ENCODE data around the gene WDR5.

Gene WDR5

GRCh38 chr9:134186471-134187109 is 50.7 kb downstream of the WDR5 start:
- DNase-seq (ENCODE audit: low read depth in 3 of 3, low spot score in 1 of 3): no peak

DNA sequence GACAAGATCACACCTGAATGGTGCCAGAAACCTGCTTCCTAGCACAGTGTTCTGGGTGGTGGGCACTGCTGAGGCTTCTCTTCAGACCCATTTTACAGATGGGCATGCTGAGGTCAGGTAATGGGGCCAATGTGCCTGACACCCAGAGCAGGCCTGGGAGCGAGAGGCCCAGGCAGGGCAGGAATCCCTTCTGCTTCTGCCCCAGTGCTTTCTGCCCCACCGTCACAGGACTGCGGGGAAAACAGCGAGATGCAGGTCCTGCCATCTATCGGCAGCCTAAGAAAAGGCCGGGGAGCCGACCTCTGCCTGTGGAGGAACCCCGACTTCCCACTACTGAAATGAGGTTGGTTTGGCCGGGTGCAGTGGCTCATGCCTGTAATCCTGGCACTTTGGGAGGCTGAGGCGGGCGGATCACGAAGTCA is 51.2 kb downstream of the WDR5 start:
- DNase-seq (ENCODE audit: low read depth in 3 of 3, low spot score in 1 of 3): no peak

DNA sequence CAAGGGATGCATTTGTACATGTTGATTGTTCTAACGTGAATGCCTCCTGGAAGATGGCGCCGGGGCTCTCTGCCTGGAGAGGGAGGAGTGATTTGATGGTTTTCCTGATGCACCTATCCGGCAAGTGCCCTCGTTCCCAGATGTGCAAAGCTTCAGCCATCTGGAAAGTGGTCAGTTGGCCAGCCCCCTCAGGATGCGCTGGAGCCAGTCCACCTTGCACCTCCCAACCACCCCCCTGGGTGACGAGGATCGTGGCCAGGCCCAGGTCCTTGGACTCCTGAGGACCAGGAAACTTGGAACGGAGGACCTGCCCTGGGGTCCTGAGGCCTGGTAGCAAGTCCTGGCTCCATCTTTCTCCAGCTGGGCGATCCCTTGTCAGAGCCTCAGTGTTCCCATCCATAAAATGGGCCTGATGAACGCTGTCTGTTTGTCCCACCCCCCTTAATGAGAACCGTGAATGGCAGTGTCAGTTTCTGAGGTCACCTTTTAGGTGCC is 52.1 kb downstream of the WDR5 start:
- no peak for DNase-seq (ENCODE audit: low read depth in 3 of 3, low spot score in 1 of 3)

DNA sequence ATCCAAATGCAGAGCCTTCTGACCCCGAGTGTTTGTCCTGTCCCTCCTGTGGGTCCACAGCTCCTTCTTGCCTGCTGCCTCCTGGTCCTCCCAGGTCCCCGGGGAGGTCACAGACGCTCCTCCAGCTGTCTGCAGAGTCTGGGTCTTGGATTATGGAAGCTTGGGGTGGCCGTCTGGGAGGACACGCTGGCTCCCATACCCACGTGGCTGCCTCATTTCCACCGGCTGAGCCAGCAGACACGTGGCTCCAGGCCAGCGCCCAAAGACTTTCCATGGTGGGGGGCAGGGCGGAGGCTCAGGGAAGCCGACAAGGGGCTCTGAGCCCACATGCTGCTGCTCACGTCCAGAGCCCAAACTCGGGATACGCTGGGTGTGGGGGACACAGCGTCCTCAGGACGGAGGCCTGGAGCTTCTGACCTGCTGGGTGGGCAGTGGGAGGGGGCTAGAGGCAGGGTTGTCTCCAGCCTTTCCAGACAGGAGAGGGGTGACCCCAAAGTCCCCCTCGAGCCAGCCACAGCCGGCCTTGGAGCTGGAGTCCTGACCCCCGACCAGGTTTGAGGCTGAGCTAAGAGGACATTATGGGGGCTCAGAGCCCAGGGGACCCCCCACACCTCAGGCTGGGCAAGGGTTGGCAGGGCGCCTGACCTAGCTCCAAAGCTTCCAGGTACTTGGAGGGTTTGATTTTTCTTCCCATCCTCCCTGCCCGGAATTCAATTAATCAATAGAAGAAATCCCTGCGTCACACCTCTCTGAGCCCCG is 52.7 kb downstream of the WDR5 start:
- DNase-seq (ENCODE audit: low read depth in 3 of 3, low spot score in 1 of 3): no peak

- no peak for DNase-seq (ENCODE audit: low read depth in 3 of 3, low spot score in 1 of 3)
Observed at GRCh38 chr9:134189145-134189469, 53.2 kb downstream of the WDR5 start.

GRCh38 chr9:134189470-134190231 is 53.8 kb downstream of the WDR5 start:
- DNase-seq (ENCODE audit: low read depth in 3 of 3, low spot score in 1 of 3): no peak

DNA sequence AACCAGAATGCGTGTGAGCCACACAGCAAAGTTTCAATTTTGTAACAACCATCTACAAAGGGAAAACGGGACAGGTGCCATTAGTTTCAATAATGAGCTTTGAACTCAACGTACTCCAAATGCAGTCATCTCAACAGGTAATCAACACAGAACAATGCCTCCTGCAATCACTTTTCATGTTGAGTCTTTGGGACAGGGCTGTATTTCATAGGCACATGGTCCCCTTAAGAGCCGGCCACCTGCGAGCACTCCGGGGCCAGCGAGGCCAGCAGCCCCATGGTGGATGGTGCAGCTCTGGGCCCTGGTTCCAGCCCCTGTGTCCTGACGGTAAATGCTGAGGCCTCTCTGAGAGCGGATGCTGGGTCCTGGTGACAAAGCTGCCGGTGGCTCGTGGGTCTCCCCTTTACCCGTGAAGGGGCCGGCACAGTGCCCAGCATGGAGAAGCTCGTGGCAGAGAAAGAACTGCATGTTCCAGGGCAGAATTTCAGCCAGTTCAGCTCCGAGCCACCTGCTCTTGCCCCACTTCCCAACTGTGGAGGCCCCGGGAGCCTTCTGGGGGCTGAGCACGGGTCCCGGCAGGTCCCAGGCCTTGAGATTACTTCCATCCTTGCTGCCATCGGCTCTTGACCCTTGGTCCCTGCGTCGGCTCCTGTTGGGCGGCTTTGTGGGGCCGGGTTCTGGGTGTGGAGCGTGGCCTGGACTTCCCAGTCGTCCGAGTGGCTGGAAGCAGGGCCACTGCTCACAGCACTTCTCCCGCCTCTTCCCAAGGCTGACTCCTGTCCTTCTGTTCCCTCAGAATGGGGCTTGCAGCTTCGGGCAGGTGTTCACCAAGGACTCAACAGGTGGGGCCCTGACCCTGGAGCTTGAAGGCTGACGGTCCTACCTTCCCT is 54.6 kb downstream of the WDR5 start:
- DNase-seq (ENCODE audit: low read depth in 3 of 3, low spot score in 1 of 3): no peak

GRCh38 chr9:134191455-134192209 is 55.8 kb downstream of the WDR5 start:
- DNase-seq (ENCODE audit: low read depth in 3 of 3, low spot score in 1 of 3): no peak

DNA sequence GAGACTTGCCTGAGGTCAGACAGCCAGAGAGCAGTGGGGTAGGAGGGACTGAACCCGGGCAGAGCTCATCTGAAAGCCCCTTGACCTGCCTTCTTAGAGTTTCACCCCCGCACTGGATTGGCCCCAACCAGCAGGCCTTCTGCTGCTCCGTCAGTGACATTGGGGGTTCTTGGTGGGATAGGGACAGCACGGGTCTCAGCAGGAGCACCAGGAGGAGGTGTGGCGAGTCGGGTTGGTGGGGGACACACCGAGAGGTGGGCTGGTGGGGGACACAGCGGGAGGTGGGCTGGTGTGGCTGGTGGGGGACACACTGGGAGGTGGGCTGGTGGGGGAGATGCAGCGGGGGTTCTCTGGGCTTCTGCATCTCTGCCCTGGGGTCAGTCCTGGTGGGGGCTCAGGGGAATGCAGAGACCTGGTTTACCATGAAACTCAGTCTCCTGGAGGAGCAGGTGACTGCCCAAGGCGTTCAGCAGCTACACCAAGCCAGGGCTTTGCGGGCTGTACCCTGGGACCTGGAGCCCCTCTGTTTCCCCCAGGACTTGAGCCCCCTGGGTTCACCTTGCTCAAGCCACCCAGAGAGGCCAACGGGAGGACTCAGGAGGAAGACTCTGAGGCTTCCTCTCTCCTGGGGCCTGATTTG is 56.5 kb downstream of the WDR5 start:
- DNase-seq (ENCODE audit: low read depth in 3 of 3, low spot score in 1 of 3): no peak

- DNase-seq (ENCODE audit: low read depth in 3 of 3, low spot score in 1 of 3): no peak
Observed at GRCh38 chr9:134192951-134193731, 57.3 kb downstream of the WDR5 start.

GRCh38 chr9:134193912-134194535 is 58.1 kb downstream of the WDR5 start:
- DNase-seq (ENCODE audit: low read depth in 3 of 3, low spot score in 1 of 3): no peak

DNA sequence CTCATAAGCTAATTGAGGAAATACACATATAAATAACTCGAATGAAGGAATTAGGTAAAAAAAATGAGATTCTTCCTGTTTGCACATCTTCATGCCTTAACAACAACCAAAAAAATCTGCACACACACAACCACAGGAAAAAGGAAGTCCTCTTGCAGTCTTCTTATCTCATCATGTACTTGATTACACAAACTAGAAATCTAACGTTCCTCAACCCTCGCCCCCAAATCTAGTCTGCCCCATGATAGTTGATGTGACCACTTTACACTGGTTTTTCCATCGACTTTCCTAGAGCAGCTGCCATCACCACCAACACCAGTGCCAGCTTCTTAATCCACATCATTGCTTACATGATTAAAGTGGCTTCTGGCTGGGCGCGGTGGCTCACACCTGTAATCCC is 59.7 kb downstream of the WDR5 start:
- no peak for DNase-seq (ENCODE audit: low read depth in 3 of 3, low spot score in 1 of 3)

- no peak for DNase-seq (ENCODE audit: low read depth in 3 of 3, low spot score in 1 of 3)
Observed at GRCh38 chr9:134196911-134197310, 61.0 kb downstream of the WDR5 start.

DNA sequence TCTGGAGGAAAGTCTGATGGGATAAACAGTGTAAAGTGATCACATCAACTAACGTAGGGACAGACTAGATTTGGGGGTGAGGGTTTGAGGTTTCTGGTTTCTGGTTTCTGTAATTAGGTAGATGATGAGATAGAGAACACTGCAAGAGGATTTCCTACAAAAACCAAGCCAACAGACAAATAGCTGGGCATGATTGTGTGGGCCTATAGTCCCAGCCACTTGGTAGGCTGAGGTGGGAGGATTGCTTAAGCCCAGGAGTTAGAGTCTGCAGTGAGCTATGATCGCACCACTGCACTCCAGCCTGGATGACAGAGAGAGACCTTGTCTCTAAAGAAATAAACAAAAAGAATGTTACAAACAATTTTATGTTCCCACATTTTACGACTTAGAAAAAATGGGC is 62.9 kb downstream of the WDR5 start:
- no peak for DNase-seq (ENCODE audit: low read depth in 3 of 3, low spot score in 1 of 3)

DNA sequence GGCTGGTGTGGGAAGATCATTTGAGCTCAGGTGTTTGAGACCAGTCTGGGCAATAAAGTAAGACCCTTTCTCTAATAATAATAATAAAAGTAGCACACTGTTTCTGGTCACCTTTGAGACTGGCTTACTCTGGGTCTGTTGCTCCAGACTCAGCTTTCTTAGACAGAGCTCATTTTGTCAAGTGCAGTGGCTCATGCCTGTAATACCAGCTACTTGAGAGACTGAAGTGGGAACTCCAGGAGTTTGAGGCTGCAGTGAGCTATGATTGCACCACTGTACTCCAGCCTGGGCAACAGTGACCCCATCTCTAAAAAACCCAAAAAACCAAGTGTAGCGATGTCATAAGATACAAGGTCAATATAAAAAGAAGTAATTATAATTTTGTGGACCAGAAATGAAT is 64.8 kb downstream of the WDR5 start:
- DNase-seq (ENCODE audit: low read depth in 3 of 3, low spot score in 1 of 3): no peak

- no peak for DNase-seq (ENCODE audit: low read depth in 3 of 3, low spot score in 1 of 3)
Observed at GRCh38 chr9:134203224-134203623, 67.3 kb downstream of the WDR5 start.

DNA sequence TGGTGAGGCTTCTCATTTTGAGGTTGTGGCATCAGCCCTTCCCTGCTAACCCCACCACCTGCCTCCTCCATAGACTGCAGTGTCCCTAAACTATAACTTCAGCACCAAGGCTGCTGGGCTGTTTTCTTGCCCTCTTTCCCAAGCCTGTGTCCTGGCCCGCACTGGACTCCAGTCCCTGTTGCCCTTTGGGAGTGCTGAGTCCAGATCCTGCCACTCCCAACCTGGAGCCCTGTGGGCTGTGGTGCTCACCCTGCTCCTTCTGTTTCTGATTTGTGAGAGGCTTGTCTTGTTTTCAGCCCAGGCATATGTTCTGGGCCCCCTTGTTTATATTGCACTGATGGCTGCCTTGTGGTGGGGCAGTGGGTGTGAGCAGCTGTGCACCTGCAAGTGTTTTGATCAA is 68.2 kb downstream of the WDR5 start:
- DNase-seq (ENCODE audit: low read depth in 3 of 3, low spot score in 1 of 3): no peak

DNA sequence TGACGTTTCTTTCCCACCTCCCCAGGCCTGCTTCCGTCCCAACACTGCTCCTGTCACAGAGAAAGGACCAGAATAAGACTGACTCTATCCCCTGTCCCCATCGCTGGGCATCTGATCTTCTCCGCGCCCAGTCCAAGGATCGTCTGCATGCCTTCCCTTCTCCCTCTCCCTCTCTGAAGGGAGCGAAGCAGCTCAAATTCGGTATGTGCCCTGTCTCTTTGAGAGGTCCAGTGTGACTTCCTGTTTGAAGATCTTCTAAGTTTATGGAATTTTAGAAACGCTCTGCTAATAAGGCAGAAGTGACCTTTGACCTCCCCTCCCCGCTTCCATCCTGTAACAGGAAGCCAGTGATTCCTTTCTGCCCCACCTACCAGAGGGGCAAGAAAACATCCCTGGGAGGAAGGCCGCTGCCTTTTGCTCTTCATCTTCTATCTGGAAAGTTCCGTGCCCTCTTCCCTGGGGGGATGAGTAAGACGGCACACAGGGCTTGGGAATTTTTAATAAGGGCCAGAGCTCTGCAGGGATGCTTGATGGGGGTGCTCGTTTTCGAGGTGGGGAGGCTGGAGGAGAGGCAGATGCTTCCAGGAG is 69.2 kb downstream of the WDR5 start:
- DNase-seq (ENCODE audit: low read depth in 3 of 3, low spot score in 1 of 3): no peak
